K562 (cell line): ENCODE measurements around the gene SH3BP5L. TPM values are rescaled to one million over a fixed set of nuclear protein-coding genes. Genes with fewer than 3 reads are reported as not detected.

Experiments
- CTCFL ChIP-seq: IDR thresholded peaks from 2 replicates; pipeline ENCODE4 v1.6.1; 2011; ENCODE audit warnings: borderline replicate concordance, low read depth, mild to moderate bottlenecking, moderate library complexity, low read length; ENCODE audit not compliant: insufficient read depth, poor library complexity, severe bottlenecking
- DLX4 ChIP-seq: fragments of 250-450 bp; sonication (Bioruptor Pico); IDR thresholded peaks from 2 replicates; pipeline ENCODE4 v1.6.1; 2021; ENCODE audit warnings: mild to moderate bottlenecking
- ESRRA ChIP-seq: fragments of 450-650 bp; IDR thresholded peaks from 2 replicates; pipeline ENCODE4 v1.6.1; 2014; ENCODE audit warnings: low read depth, mild to moderate bottlenecking, moderate library complexity, borderline replicate concordance
- LEF1 ChIP-seq: fragments of 450-650 bp; IDR thresholded peaks from 2 replicates; pipeline ENCODE4 v1.6.1; 2016; ENCODE audit warnings: mild to moderate bottlenecking
- MTA3 ChIP-seq: fragments of 450-650 bp; formaldehyde crosslinking; IDR thresholded peaks from 2 replicates; pipeline ENCODE4 v1.6.1; 2017; ENCODE audit warnings: mild to moderate bottlenecking, borderline replicate concordance
- NCOA6 ChIP-seq: fragments of 450-650 bp; IDR thresholded peaks from 2 replicates; pipeline ENCODE4 v1.6.1; 2017; ENCODE audit warnings: mild to moderate bottlenecking
- NUFIP1 ChIP-seq: fragments of 450-650 bp; IDR thresholded peaks from 2 replicates; pipeline ENCODE4 v1.6.1; 2018; ENCODE audit not compliant: partially characterized antibody
- POLR2H ChIP-seq: IDR thresholded peaks from 2 replicates; pipeline ENCODE4 v1.6.1; 2016; ENCODE audit warnings: missing genetic modification characterization, low read depth, mild to moderate bottlenecking, control low read depth, missing compliant biosample characterization, moderate library complexity
- ZBTB43 ChIP-seq: sonication (generic); formaldehyde crosslinking; IDR thresholded peaks from 2 replicates; pipeline ENCODE4 v1.8.0; 2023; ENCODE audit warnings: mild to moderate bottlenecking, missing genetic modification reagents
- ZBTB7A ChIP-seq: IDR thresholded peaks from 2 replicates; pipeline ENCODE4 v1.6.1; 2011; ENCODE audit warnings: low read depth, mild to moderate bottlenecking, low read length, moderate library complexity, borderline replicate concordance; ENCODE audit not compliant: control insufficient read depth
- ZEB2 ChIP-seq: fragments of 450-650 bp; IDR thresholded peaks from 2 replicates; pipeline ENCODE4 v1.6.1; 2016
- ZFP91 ChIP-seq: sonication (generic); formaldehyde crosslinking; IDR thresholded peaks from 2 replicates; pipeline ENCODE4 v1.8.0; 2022; ENCODE audit warnings: mild to moderate bottlenecking, missing genetic modification reagents
- ZNF232 ChIP-seq: sonication (generic); formaldehyde crosslinking; IDR thresholded peaks from 2 replicates; pipeline ENCODE4 v1.8.0; 2022; ENCODE audit warnings: mild to moderate bottlenecking, missing genetic modification reagents
- ZNF3 ChIP-seq: fragments of 250-450 bp; sonication (Bioruptor Pico); IDR thresholded peaks from 2 replicates; pipeline ENCODE4 v1.5.0; 2021; ENCODE audit warnings: mild to moderate bottlenecking, moderate library complexity
- ZNF518B ChIP-seq: fragments of 250-450 bp; sonication (Bioruptor Pico); IDR thresholded peaks from 2 replicates; pipeline ENCODE4 v1.5.0; 2021; ENCODE audit warnings: mild to moderate bottlenecking, moderate library complexity
- ZSCAN29 ChIP-seq: fragments of 450-650 bp; IDR thresholded peaks from 2 replicates; pipeline ENCODE4 v1.6.1; 2017
- polyA plus RNA-seq, 8 experiments: library from polyadenylated mRNA; depleted of rRNA in 4 of 8; stranded (reverse) in 5 of 8; unstranded in 3 of 8; fragments of >200 nt; fragmentation: Nextera tagmentation in 2 of 8; fragmentation: Illumina TruSeq in 1 of 8; extraction: Ambion mirVana in 2 of 8; extraction: Trizol in 1 of 8; gene quantifications; 2 replicates each; pipeline versions ENCODE4 v1.2.1 to v1.2.3, GENCODE V29; 2011 to 2014; ENCODE audit warnings: inconsistent platforms in 1 of 8, missing spikeins in 1 of 8
- total RNA-seq, 7 experiments: library from RNA; depleted of rRNA in 6 of 7; stranded (reverse); fragments of >200 nt in 6 of 7; fragmentation: Illumina TruSeq in 2 of 7; extraction: Trizol in 2 of 7; gene quantifications; 2 replicates each; pipeline versions ENCODE4 v1.2.1 to v1.2.3, GENCODE V29; 2011 to 2021; ENCODE audit warnings: low replicate concordance in 1 of 7
- TF ChIP-seq, protein P1 (sequence below): fragments of 250-450 bp; sonication (Bioruptor Pico); IDR thresholded peaks from 2 replicates; pipeline ENCODE4 v1.5.0; 2022; ENCODE audit warnings: mild to moderate bottlenecking

The SH3BP5L gene
- total and polyA plus RNA-seq, 9 of the 15 experiments (the other 6 are each of a cell fraction or from before 2014, with no cell fraction given), result 1.9 to 26.5 (median 15.8) TPM

DNA sequence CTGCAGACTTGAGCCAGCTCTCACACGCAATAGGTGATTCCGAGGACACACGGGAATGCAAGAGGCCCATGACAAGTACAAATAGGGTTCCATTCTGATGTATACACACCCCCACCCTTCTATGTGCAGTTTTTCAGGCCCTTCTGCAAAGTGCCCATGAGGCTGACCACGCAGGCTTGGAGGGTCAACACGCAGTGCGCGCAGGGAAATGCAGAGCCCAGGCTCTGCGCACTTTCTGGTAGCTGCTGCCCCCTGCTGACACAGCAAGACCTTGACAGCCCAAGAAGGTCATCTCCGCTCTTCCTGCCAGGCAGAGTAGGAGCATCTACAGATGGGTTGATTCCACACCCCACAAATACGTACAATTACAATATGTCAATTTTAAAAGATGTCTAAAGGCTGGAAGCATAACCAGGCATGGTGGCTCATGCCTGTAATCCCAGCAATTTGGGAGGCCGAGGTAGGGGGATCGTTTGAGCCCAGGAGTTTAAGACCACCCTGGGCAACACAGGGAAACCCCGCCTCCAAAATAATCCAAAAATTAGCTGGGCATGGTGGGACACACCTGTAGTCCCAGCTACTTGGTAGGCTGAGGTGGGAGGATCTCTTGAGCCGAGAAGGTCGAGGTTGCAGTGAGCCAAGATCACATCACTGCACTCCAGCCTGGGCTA lies 18.5 kb downstream of the SH3BP5L start (continued):
- TF ChIP-seq, protein P1, sequence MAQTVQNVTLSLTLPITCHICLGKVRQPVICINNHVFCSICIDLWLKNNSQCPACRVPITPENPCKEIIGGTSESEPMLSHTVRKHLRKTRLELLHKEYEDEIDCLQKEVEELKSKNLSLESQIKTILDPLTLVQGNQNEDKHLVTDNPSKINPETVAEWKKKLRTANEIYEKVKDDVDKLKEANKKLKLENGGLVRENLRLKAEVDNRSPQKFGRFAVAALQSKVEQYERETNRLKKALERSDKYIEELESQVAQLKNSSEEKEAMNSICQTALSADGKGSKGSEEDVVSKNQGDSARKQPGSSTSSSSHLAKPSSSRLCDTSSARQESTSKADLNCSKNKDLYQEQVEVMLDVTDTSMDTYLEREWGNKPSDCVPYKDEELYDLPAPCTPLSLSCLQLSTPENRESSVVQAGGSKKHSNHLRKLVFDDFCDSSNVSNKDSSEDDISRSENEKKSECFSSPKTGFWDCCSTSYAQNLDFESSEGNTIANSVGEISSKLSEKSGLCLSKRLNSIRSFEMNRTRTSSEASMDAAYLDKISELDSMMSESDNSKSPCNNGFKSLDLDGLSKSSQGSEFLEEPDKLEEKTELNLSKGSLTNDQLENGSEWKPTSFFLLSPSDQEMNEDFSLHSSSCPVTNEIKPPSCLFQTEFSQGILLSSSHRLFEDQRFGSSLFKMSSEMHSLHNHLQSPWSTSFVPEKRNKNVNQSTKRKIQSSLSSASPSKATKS (CRISPR knock-in tag), result no peak
- TF ChIP-seq ZNF3 (CRISPR knock-in tag) (no peak), NUFIP1 (no peak), ZBTB7A (no peak), ZNF518B (CRISPR knock-in tag) (no peak), ESRRA (peak; percentile 19; the same call in 1 of the 2 replicates), ZNF232 (no peak), ZEB2 (no peak), MTA3 (peak; percentile 47; the same call in 1 of the 2 replicates), DLX4 (no peak), CTCFL (no peak), ZSCAN29 (no peak), ZFP91 (CRISPR knock-in tag) (no peak), POLR2H (no peak), LEF1 (no peak), NCOA6 (no peak), ZBTB43 (CRISPR knock-in tag) (no peak)
